Naive thymus-derived CD4-positive, alpha-beta T cell (primary cell): ENCODE data around the gene EYS. TPM values are rescaled to one million over a fixed set of nuclear protein-coding genes. Genes with fewer than 3 reads are reported as not detected.

Experiments
- ATAC-seq: fragments of 150-1000 bp; cut with Tn5 transposase; 2 replicates; pipeline ENCODE4 v1.10.0; 2021; ENCODE audit warnings: mild to moderate bottlenecking, moderate library complexity
- CTCF ChIA-PET: fragments of 350-600 bp; sonication (Branson Sonifier 250); formaldehyde crosslinking; loops from one replicate; lab custom pipeline; 2021; ENCODE audit warnings: antibody characterized with exemption; lab: Charles Lee
- POLR2A ChIA-PET: fragments of 350-600 bp; sonication (Branson Sonifier 250); formaldehyde crosslinking; loops from one replicate; lab custom pipeline; 2021; ENCODE audit warnings: antibody characterized with exemption, inconsistent platforms; lab: Charles Lee
- DNase-seq, 9 donors: peaks; one replicate each; pipeline versions ENCODE4 v3.0.0 to v3.0.0-alpha.2; 2020 to 2022; ENCODE audit warnings: mixed read lengths in 1 of 9
- H3K27ac ChIP-seq: one replicate; pipeline ENCODE4 v1.7.0; 2013; ENCODE audit warnings: mild to moderate bottlenecking, low read depth, low read length, moderate library complexity
- H3K27me3 ChIP-seq, 2 donors: one replicate each; pipeline ENCODE4 v1.7.0; 2013; ENCODE audit warnings: low read length in 2 of 2, mild to moderate bottlenecking in 2 of 2, moderate library complexity in 2 of 2; ENCODE audit not compliant: control insufficient read depth in 2 of 2, insufficient read depth in 2 of 2
- H3K36me3 ChIP-seq, 3 experiments: 1 replicate in 2 of 3; 2 replicates in 1 of 3; pipeline ENCODE4 v1.7.0; 2013; ENCODE audit warnings: low read length in 3 of 3, mild to moderate bottlenecking in 3 of 3, moderate library complexity in 1 of 3; ENCODE audit not compliant: insufficient read depth in 3 of 3, control insufficient read depth in 2 of 3
- H3K4me1 ChIP-seq, 2 donors: one replicate each; pipeline ENCODE4 v1.7.0; 2013; ENCODE audit warnings: low read length in 2 of 2, mild to moderate bottlenecking in 2 of 2, moderate library complexity in 1 of 2; ENCODE audit not compliant: control insufficient read depth in 2 of 2, insufficient read depth in 2 of 2
- H3K4me3 ChIP-seq: 2 replicates; pipeline ENCODE4 v1.7.0; 2013; ENCODE audit warnings: mild to moderate bottlenecking, low read length
- H3K9me3 ChIP-seq, 3 experiments: 1 replicate in 2 of 3; 2 replicates in 1 of 3; pipeline ENCODE4 v1.7.0; 2013; ENCODE audit warnings: low read length in 3 of 3; ENCODE audit not compliant: control insufficient read depth in 2 of 3
- H3K27ac Mint-ChIP-seq, 9 donors: one replicate each; pipeline ENCODE4 v1.8.0; 2020 to 2022; ENCODE audit warnings: mixed read lengths in 9 of 9, mild to moderate bottlenecking in 8 of 9, moderate library complexity in 5 of 9, inconsistent platforms in 2 of 9
- H3K27me3 Mint-ChIP-seq, 5 donors: one replicate each; pipeline ENCODE4 v1.8.0; 2021 to 2022; ENCODE audit warnings: mixed read lengths in 5 of 5, mild to moderate bottlenecking in 1 of 5
- H3K36me3 Mint-ChIP-seq, 5 donors: one replicate each; pipeline ENCODE4 v1.8.0; 2020 to 2022; ENCODE audit warnings: mixed read lengths in 5 of 5, mild to moderate bottlenecking in 3 of 5, inconsistent platforms in 1 of 5
- H3K4me1 Mint-ChIP-seq, 7 donors: one replicate each; pipeline ENCODE4 v1.8.0; 2020 to 2022; ENCODE audit warnings: mixed read lengths in 7 of 7, mild to moderate bottlenecking in 3 of 7, inconsistent platforms in 1 of 7
- H3K4me3 Mint-ChIP-seq, 10 donors: one replicate each; pipeline ENCODE4 v1.8.0; 2020 to 2022; ENCODE audit warnings: mild to moderate bottlenecking in 10 of 10, mixed read lengths in 10 of 10, moderate library complexity in 6 of 10, inconsistent platforms in 2 of 10
- H3K9me3 Mint-ChIP-seq, 11 donors: one replicate each; pipeline ENCODE4 v1.8.0; 2020 to 2022; ENCODE audit warnings: mixed read lengths in 11 of 11, mild to moderate bottlenecking in 4 of 11, inconsistent platforms in 1 of 11, moderate library complexity in 1 of 11
- intact Hi-C, 2 donors: fragments of 100-400 bp; cut with micrococcal nuclease; formaldehyde crosslinking; loops; one replicate each; pipeline ENCODE4 v1.15.1; 2023
- polyA plus RNA-seq, 2 donors: library from polyadenylated mRNA; unstranded; fragments of 300-500 nt; fragmentation: Illumina TruSeq; gene quantifications; one replicate each; pipeline ENCODE4 v1.2.3, GENCODE V29; 2021
- total RNA-seq, 6 experiments: library from RNA in 5 of 6; stranded (reverse) in 5 of 6; gene quantifications; 1 replicate in 5 of 6; 2 replicates in 1 of 6; pipeline ENCODE4 v1.2.3 and lab custom pipeline; 2021 to 2026

The EYS gene
- total and polyA plus RNA-seq, 7 experiments from 2014 or later = 0.07 to 0.21 (median 0.13) TPM; not detected in 4

- intact Hi-C loops = no loop called here
- Mint-ChIP-seq H3K9me3 (peaks cover 0 to 21% (median 3%) of the 10 kb centered on the region in 11 donors), H3K27me3 (no peaks in the 10 kb centered on the region), H3K4me3 (no peak overlapping the region), H3K27ac (no peak overlapping the region), H3K4me1 (no peaks in the 10 kb centered on the region), H3K36me3 (no peaks in the 10 kb centered on the region)
- H3K4me1 ChIP-seq = no peaks in the 10 kb centered on the region
- no peak for ATAC-seq
- CTCF ChIA-PET = no interaction called here
- no peak overlapping the region for H3K27ac ChIP-seq
- POLR2A ChIA-PET = no interaction called here
- H3K36me3 ChIP-seq = no peaks in the 10 kb centered on the region
- H3K4me3 ChIP-seq = no peak overlapping the region
- H3K27me3 ChIP-seq = no peaks in the 10 kb centered on the region
- no peaks in the 10 kb centered on the region for H3K9me3 ChIP-seq
- no peak for DNase-seq
Measured at GRCh38 chr6:64712606-64713005, 994.4 kb downstream of the EYS start.

GRCh38 chr6:64703922-64704321 is 1003.1 kb downstream of the EYS start:
- intact Hi-C loops = no loop called here
- no peak for ATAC-seq
- Mint-ChIP-seq H3K27ac (no peak overlapping the region), H3K4me1 (no peaks in the 10 kb centered on the region), H3K4me3 (no peak overlapping the region), H3K36me3 (no peaks in the 10 kb centered on the region), H3K9me3 (peaks cover 2 to 25% (median 8%) of the 10 kb centered on the region in 11 donors), H3K27me3 (no peaks in the 10 kb centered on the region)
- ChIA-PET POLR2A (no interaction called here), CTCF (no interaction called here)
- Histone ChIP-seq H3K4me3 (no peak overlapping the region), H3K9me3 (no peaks in the 10 kb centered on the region), H3K36me3 (no peaks in the 10 kb centered on the region), H3K27ac (no peak overlapping the region), H3K27me3 (no peaks in the 10 kb centered on the region), H3K4me1 (no peaks in the 10 kb centered on the region)
- DNase-seq = no peak

GRCh38 chr6:64696053-64696452 is 1011.0 kb downstream of the EYS start:
- Mint-ChIP-seq H3K27ac (no peak overlapping the region), H3K27me3 (no peaks in the 10 kb centered on the region), H3K4me3 (no peak overlapping the region), H3K9me3 (peaks cover 0 to 47% (median 11%) of the 10 kb centered on the region in 11 donors), H3K4me1 (no peaks in the 10 kb centered on the region), H3K36me3 (no peaks in the 10 kb centered on the region)
- ATAC-seq = no peak
- Histone ChIP-seq H3K4me1 (no peaks in the 10 kb centered on the region), H3K27me3 (no peaks in the 10 kb centered on the region), H3K4me3 (no peak overlapping the region), H3K9me3 (no peaks in the 10 kb centered on the region), H3K36me3 (no peaks in the 10 kb centered on the region), H3K27ac (no peak overlapping the region)
- no peak for DNase-seq
- ChIA-PET POLR2A (no interaction called here), CTCF (no interaction called here)
- intact Hi-C loops = no loop called here

- Histone ChIP-seq H3K4me3 (no peak overlapping the region), H3K27me3 (no peaks in the 10 kb centered on the region), H3K4me1 (no peaks in the 10 kb centered on the region), H3K36me3 (no peaks in the 10 kb centered on the region), H3K9me3 (no peaks in the 10 kb centered on the region), H3K27ac (no peak overlapping the region)
- DNase-seq (no peak), ATAC-seq (no peak)
- intact Hi-C loops = no loop called here
- H3K36me3 Mint-ChIP-seq = no peaks in the 10 kb centered on the region
- POLR2A ChIA-PET = no interaction called here
- H3K27me3 Mint-ChIP-seq = no peaks in the 10 kb centered on the region
- H3K4me3 Mint-ChIP-seq = no peak overlapping the region
- no peak overlapping the region for H3K27ac Mint-ChIP-seq
- CTCF ChIA-PET = no interaction called here
- H3K4me1 Mint-ChIP-seq = no peaks in the 10 kb centered on the region
- H3K9me3 Mint-ChIP-seq = peaks cover 0 to 45% (median 14%) of the 10 kb centered on the region in 11 donors
Measured at GRCh38 chr6:64694356-64694755, 1012.7 kb downstream of the EYS start.

GRCh38 chr6:64691064-64691463 is 1016.0 kb downstream of the EYS start:
- no peak for ATAC-seq
- H3K36me3 Mint-ChIP-seq = no peaks in the 10 kb centered on the region
- Histone ChIP-seq H3K27me3 (no peaks in the 10 kb centered on the region), H3K27ac (no peak overlapping the region), H3K4me1 (no peaks in the 10 kb centered on the region), H3K9me3 (no peaks in the 10 kb centered on the region), H3K36me3 (no peaks in the 10 kb centered on the region), H3K4me3 (no peak overlapping the region)
- no peak overlapping the region for H3K4me3 Mint-ChIP-seq
- no peaks in the 10 kb centered on the region for H3K27me3 Mint-ChIP-seq
- peaks cover 0 to 32% (median 10%) of the 10 kb centered on the region in 11 donors for H3K9me3 Mint-ChIP-seq
- no peak overlapping the region for H3K27ac Mint-ChIP-seq
- POLR2A ChIA-PET = no interaction called here
- CTCF ChIA-PET = no interaction called here
- intact Hi-C loops = no loop called here
- DNase-seq = no peak
- no peaks in the 10 kb centered on the region for H3K4me1 Mint-ChIP-seq

GRCh38 chr6:64685401-64685800 is 1021.6 kb downstream of the EYS start:
- Mint-ChIP-seq H3K27me3 (no peaks in the 10 kb centered on the region), H3K27ac (no peak overlapping the region), H3K36me3 (no peaks in the 10 kb centered on the region), H3K4me3 (no peak overlapping the region), H3K9me3 (peaks cover 0 to 22% (median 10%) of the 10 kb centered on the region in 11 donors), H3K4me1 (no peaks in the 10 kb centered on the region)
- Histone ChIP-seq H3K4me3 (no peak overlapping the region), H3K27me3 (no peaks in the 10 kb centered on the region), H3K9me3 (no peaks in the 10 kb centered on the region), H3K4me1 (no peaks in the 10 kb centered on the region), H3K36me3 (no peaks in the 10 kb centered on the region), H3K27ac (no peak overlapping the region)
- ChIA-PET POLR2A (no interaction called here), CTCF (no interaction called here)
- DNase-seq = no peak
- no peak for ATAC-seq
- intact Hi-C loops = no loop called here

GRCh38 chr6:64683682-64684081 is 1023.3 kb downstream of the EYS start:
- H3K4me1 ChIP-seq = no peaks in the 10 kb centered on the region
- POLR2A ChIA-PET = no interaction called here
- H3K36me3 ChIP-seq = no peaks in the 10 kb centered on the region
- H3K27me3 Mint-ChIP-seq = no peaks in the 10 kb centered on the region
- no peaks in the 10 kb centered on the region for H3K4me1 Mint-ChIP-seq
- H3K9me3 ChIP-seq = no peaks in the 10 kb centered on the region
- intact Hi-C loops = no loop called here
- CTCF ChIA-PET = no interaction called here
- no peak overlapping the region for H3K4me3 Mint-ChIP-seq
- H3K4me3 ChIP-seq = no peak overlapping the region
- DNase-seq (no peak), ATAC-seq (no peak)
- H3K27me3 ChIP-seq = no peaks in the 10 kb centered on the region
- H3K27ac ChIP-seq = no peak overlapping the region
- peaks cover 0 to 3% (median 0%) of the 10 kb centered on the region in 5 donors for H3K36me3 Mint-ChIP-seq
- no peak overlapping the region for H3K27ac Mint-ChIP-seq
- H3K9me3 Mint-ChIP-seq = peaks cover 3 to 18% (median 8%) of the 10 kb centered on the region in 11 donors
